Measurements from ENCODE around the gene NFKBIB.

- TF ChIP-seq POLR2A (IDR thresholded peaks at IDR 0.05; ENCODE audit: low read length) (no peak), GATA1 (IDR thresholded peaks at IDR 0.05; ENCODE audit: low read depth, low read length) (no peak)
These were observed 21.0 kb downstream of the NFKBIB start for GRCh38 chr19:38920602-38921419.
